Measurements from ENCODE around the gene POLR1E.
"Not testable (repeated sequence)": the region's sequence is repeated elsewhere in the genome, so short reads cannot be mapped to it uniquely, and the experiment has no call there.

POLR1E gene

DNA sequence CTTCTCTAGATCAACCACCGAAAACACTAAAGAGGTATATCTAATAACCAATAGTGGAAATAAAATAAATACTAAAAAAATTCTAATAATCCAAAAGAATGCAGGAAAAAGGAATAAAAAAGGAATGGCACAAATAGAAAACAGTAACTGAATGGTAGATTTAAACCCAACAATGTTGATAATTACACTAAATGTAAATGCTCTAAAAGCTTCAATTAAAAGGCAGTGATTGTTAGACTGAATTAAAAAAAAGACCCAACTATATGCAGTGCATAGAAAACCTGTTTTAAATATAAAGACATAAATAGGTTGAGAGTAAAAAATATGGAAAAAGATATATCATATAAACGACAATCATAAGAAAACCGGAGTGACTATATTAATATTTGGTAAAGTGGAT is 11.3 kb upstream of the POLR1E start:
- Mint-ChIP-seq H3K4me1 (ENCODE audit: low read depth) (peaks cover 12% of the 10 kb centered on the region), H3K9me3 (peaks cover 14% of the 10 kb centered on the region), H3K36me3 (ENCODE audit: low read depth) (no peaks in the 10 kb centered on the region), H3K4me3 (no peak overlapping the region), H3K27me3 (ENCODE audit: low read depth) (peaks cover 23% of the 10 kb centered on the region), H3K27ac (no peak overlapping the region)
- DNase-seq (ENCODE audit: low spot score) = no peak

DNA sequence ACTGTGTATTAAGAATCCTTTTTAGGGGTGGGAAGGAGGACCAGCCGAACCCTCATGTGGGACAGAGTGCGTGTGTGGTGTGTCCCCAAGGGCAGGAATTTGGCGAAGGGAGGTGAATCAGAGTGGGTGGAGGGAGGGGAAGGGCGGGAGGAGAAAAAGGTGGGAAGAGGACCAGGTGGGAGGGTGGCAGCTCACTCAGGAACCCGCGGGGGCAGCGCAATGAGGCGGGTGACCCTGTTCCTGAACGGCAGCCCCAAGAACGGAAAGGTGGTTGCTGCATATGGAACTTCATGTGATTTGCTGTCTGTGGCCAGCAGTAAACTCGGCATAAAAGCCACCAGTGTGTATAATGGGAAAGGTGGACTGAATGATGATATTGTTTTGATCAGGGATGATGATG is 8.8 kb upstream of the POLR1E start:
- no peak overlapping the region for H3K27ac Mint-ChIP-seq
- DNase-seq (ENCODE audit: low spot score) = no peak
- H3K36me3 Mint-ChIP-seq (ENCODE audit: low read depth) = no peaks in the 10 kb centered on the region
- peaks cover 14% of the 10 kb centered on the region for H3K9me3 Mint-ChIP-seq
- H3K4me1 Mint-ChIP-seq (ENCODE audit: low read depth) = peaks cover 10% of the 10 kb centered on the region
- H3K4me3 Mint-ChIP-seq = no peak overlapping the region
- peaks cover 39% of the 10 kb centered on the region for H3K27me3 Mint-ChIP-seq (ENCODE audit: low read depth)

- H3K4me3 Mint-ChIP-seq; H3K36me3 Mint-ChIP-seq (ENCODE audit: low read depth); H3K4me1 Mint-ChIP-seq (ENCODE audit: low read depth); H3K27ac Mint-ChIP-seq; DNase-seq (ENCODE audit: low spot score): not testable (repeated sequence)
- H3K27me3 Mint-ChIP-seq (ENCODE audit: low read depth) = peaks cover 40% of the 10 kb centered on the region
- peaks cover 14% of the 10 kb centered on the region for H3K9me3 Mint-ChIP-seq
Observed at GRCh38 chr9:37477443-37477842, 8.3 kb upstream of the POLR1E start.

DNA sequence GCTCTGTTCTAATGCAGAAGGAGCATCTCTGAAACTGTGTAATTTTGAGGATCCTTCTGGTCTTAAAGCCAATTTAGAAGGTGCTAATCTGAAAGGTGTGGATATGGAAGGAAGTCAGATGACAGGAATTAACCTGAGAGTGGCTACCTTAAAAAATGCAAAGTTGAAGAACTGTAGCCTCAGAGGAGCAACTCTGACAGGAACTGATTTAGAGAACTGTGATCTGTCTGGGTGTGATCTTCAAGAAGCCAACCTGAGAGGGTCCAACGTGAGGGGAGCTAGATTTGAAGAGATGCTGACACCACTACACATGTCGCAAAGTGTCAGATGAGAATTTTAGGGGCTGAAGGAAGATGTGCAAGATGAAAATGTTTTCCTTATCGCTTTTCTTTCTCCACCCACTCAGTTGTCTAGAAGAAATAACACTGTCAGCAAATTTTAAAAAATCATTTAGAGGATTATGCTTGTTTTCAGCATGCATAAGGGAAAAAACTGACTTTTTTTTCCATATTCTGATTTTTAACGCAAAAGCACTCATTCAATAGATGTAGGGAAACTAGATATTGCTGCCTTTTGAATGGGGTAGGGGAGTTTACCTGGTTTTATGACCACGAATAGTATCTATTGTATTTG is 7.6 kb upstream of the POLR1E start:
- H3K4me1 Mint-ChIP-seq (ENCODE audit: low read depth); DNase-seq (ENCODE audit: low spot score); H3K36me3 Mint-ChIP-seq (ENCODE audit: low read depth); H3K27ac Mint-ChIP-seq; H3K4me3 Mint-ChIP-seq: not testable (repeated sequence)
- H3K9me3 Mint-ChIP-seq = peaks cover 14% of the 10 kb centered on the region
- peaks cover 40% of the 10 kb centered on the region for H3K27me3 Mint-ChIP-seq (ENCODE audit: low read depth)

- no peaks in the 10 kb centered on the region for H3K36me3 Mint-ChIP-seq (ENCODE audit: low read depth)
- no peaks in the 10 kb centered on the region for H3K9me3 Mint-ChIP-seq
- H3K27me3 Mint-ChIP-seq (ENCODE audit: low read depth) = peaks cover 40% of the 10 kb centered on the region
- H3K27ac Mint-ChIP-seq = no peak overlapping the region
- H3K4me3 Mint-ChIP-seq = no peak overlapping the region
- H3K4me1 Mint-ChIP-seq (ENCODE audit: low read depth) = peaks cover 9% of the 10 kb centered on the region
- no peak for DNase-seq (ENCODE audit: low spot score)
Observed at GRCh38 chr9:37480759-37481158, 5.0 kb upstream of the POLR1E start.

- H3K27ac Mint-ChIP-seq = peak overlapping the region; percentile 96
- peak overlapping the region; percentile 93 for H3K4me3 Mint-ChIP-seq
- peaks cover 34% of the 10 kb centered on the region for H3K4me1 Mint-ChIP-seq (ENCODE audit: low read depth)
- DNase-seq (ENCODE audit: low spot score) = no peak
- peaks cover 25% of the 10 kb centered on the region for H3K36me3 Mint-ChIP-seq (ENCODE audit: low read depth)
- H3K9me3 Mint-ChIP-seq = no peaks in the 10 kb centered on the region
- peaks cover 8% of the 10 kb centered on the region for H3K27me3 Mint-ChIP-seq (ENCODE audit: low read depth)
Observed at GRCh38 chr9:37486256-37486615, 488 bp downstream of the POLR1E start.

DNA sequence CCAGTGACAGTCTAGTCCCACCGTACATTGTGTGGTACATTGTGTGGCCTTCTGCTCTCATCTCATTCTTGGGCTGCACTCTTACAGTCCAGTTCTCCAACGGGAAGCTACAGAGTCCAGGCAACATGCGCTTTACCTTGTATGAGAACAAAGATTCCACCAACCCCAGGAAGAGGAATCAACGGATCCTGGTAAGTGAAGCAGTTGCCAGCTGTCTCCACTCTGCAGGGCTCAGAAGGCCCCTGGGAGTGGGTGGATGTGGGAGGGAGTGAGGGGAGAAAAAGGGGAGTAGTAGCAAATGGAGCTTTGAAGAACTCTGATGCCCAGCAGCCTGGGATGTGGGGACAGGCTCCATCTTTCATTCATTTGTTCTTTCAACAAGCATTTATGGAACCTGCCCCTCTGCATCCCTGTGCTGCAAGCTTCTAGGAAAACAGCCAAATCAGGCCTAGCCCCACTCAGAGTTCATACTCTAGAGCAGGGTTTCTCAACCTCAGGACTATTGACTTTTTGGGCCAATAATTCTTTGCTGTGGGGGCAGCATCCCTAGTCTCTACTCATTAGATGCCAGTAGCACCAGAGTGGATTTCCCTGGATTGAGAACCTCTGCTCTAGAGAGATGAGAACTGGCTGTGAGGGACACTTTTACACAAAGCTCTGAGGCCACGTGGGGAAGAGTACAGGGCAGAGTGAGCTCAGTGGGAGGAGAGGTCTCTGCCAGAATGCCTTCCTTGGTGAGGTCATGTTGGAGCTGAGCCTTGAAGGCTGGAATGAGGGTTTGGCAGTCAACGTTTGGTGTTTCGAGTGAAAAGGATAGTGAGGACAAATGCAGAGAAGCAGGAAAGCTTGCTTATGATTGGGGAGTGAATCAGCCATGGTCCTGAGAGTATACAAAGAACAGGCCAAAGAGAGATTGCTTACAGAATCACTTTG is 1.1 kb downstream of the POLR1E start:
- H3K4me3 Mint-ChIP-seq = peak overlapping the region; percentile 93
- H3K4me1 Mint-ChIP-seq (ENCODE audit: low read depth) = peaks cover 35% of the 10 kb centered on the region
- no peak for DNase-seq (ENCODE audit: low spot score)

GRCh38 chr9:37491939-37492338 is 6.2 kb downstream of the POLR1E start:
- H3K4me3 Mint-ChIP-seq = no peak overlapping the region
- no peak for DNase-seq (ENCODE audit: low spot score)
- H3K27ac Mint-ChIP-seq = no peak overlapping the region
- H3K4me1 Mint-ChIP-seq (ENCODE audit: low read depth) = peaks cover 28% of the 10 kb centered on the region
- H3K36me3 Mint-ChIP-seq (ENCODE audit: low read depth) = peaks cover 56% of the 10 kb centered on the region
- no peaks in the 10 kb centered on the region for H3K27me3 Mint-ChIP-seq (ENCODE audit: low read depth)
- no peaks in the 10 kb centered on the region for H3K9me3 Mint-ChIP-seq

More for the DNA sequence above, 1.1 kb downstream of the POLR1E start:
- Mint-ChIP-seq H3K36me3 (ENCODE audit: low read depth) (peaks cover 27% of the 10 kb centered on the region), H3K27ac (peak overlapping the region; percentile 96), H3K9me3 (no peaks in the 10 kb centered on the region), H3K27me3 (ENCODE audit: low read depth) (peaks cover 2% of the 10 kb centered on the region)

GRCh38 chr9:37495571-37495970 is 9.8 kb downstream of the POLR1E start:
- no peak for DNase-seq (ENCODE audit: low spot score)
- H3K36me3 Mint-ChIP-seq (ENCODE audit: low read depth) = peaks cover 59% of the 10 kb centered on the region
- H3K27ac Mint-ChIP-seq = no peak overlapping the region
- H3K4me3 Mint-ChIP-seq = no peak overlapping the region
- H3K4me1 Mint-ChIP-seq (ENCODE audit: low read depth) = peaks cover 9% of the 10 kb centered on the region
- H3K9me3 Mint-ChIP-seq = no peaks in the 10 kb centered on the region
- H3K27me3 Mint-ChIP-seq (ENCODE audit: low read depth) = no peaks in the 10 kb centered on the region

DNA sequence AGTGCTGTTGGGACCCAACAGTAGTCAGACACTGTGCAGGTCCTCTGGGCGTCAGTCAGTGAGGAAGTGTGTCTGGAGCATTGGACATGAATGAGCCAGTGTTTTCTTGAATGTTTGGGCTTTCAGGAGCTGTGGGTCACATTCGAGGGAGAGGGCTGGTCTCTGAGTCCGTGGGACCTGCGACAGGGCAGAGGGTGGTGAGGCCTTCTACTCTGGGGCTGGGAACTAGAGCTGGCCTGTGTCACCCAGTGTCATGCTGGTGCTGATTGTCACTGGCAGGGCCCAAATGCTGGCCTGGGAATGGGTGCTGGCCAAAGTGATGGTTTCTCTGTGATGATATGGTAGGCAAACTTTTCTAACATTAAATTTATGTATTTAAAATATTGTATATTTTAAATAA is 10.3 kb downstream of the POLR1E start:
- DNase-seq (ENCODE audit: low spot score) = no peak
- H3K27me3 Mint-ChIP-seq (ENCODE audit: low read depth) = no peaks in the 10 kb centered on the region
- no peak overlapping the region for H3K4me3 Mint-ChIP-seq
- H3K36me3 Mint-ChIP-seq (ENCODE audit: low read depth) = peaks cover 59% of the 10 kb centered on the region
- H3K4me1 Mint-ChIP-seq (ENCODE audit: low read depth) = peaks cover 5% of the 10 kb centered on the region
- no peaks in the 10 kb centered on the region for H3K9me3 Mint-ChIP-seq
- no peak overlapping the region for H3K27ac Mint-ChIP-seq

GRCh38 chr9:37497320-37497719 is 11.6 kb downstream of the POLR1E start:
- Mint-ChIP-seq H3K9me3 (no peaks in the 10 kb centered on the region), H3K4me1 (ENCODE audit: low read depth) (no peaks in the 10 kb centered on the region), H3K27me3 (ENCODE audit: low read depth) (no peaks in the 10 kb centered on the region), H3K27ac (no peak overlapping the region), H3K36me3 (ENCODE audit: low read depth) (peaks cover 67% of the 10 kb centered on the region), H3K4me3 (no peak overlapping the region)
- no peak for DNase-seq (ENCODE audit: low spot score)

- Mint-ChIP-seq H3K27me3 (ENCODE audit: low read depth) (no peaks in the 10 kb centered on the region), H3K4me3 (no peak overlapping the region), H3K27ac (no peak overlapping the region), H3K4me1 (ENCODE audit: low read depth) (peaks cover 6% of the 10 kb centered on the region), H3K36me3 (ENCODE audit: low read depth) (peaks cover 68% of the 10 kb centered on the region), H3K9me3 (no peaks in the 10 kb centered on the region)
- DNase-seq (ENCODE audit: low spot score) = no peak
Observed at GRCh38 chr9:37498457-37498856, 12.7 kb downstream of the POLR1E start.

DNA sequence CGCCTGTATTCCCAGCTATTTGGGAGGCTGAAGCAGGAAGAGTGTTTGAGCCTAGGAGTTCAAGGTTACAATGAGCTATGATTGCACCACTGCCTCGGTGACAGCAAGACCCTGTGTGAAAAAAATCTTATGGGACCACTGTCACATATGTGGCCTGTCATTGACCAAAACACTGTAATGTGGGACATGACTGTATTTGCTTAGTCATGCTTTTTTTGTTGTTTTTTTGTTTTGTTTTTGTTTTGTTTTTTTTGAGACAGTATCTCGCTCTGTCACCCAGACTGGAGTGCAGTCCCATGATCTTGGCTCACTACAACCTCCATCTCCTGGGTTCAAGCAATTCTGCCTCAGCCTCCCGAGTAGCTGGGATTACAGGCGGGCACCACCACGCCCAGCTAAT is 13.5 kb downstream of the POLR1E start:
- no peak overlapping the region for H3K4me3 Mint-ChIP-seq
- H3K36me3 Mint-ChIP-seq (ENCODE audit: low read depth) = peaks cover 69% of the 10 kb centered on the region
- peaks cover 13% of the 10 kb centered on the region for H3K4me1 Mint-ChIP-seq (ENCODE audit: low read depth)
- H3K9me3 Mint-ChIP-seq = no peaks in the 10 kb centered on the region
- H3K27ac Mint-ChIP-seq = no peak overlapping the region
- no peak for DNase-seq (ENCODE audit: low spot score)
- H3K27me3 Mint-ChIP-seq (ENCODE audit: low read depth) = no peaks in the 10 kb centered on the region

DNA sequence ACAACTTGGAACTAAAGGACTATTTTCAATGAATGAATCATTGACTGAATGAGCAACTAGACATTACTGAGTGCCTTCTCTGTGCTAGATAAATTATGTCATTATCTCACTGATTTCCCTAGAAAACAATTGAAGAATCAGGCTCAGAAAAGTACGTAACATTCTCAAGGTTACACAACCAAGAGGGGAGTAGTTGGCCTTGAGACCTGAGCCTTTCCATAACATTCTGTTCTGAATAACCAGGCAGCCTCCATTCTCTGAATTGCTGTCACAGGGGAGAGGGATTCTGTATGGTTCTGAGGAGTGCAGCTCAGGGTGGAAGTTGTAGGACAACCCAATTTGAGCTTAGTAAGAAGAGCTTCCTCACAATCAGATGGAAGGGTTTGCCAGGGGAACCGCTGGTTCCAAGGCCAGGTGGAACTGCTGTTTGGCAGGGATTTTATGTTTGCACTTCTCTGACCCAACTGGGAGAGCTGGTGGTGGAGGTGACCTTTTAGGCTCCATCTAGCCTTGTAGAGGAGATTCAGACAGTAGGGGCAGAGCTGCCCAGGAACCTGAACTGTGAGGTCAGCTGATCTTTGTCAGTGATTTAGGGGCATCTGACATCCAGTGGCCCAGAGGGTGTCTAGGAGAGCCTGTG is 16.3 kb downstream of the POLR1E start:
- DNase-seq (ENCODE audit: low spot score) = no peak
- Mint-ChIP-seq H3K27me3 (ENCODE audit: low read depth) (no peaks in the 10 kb centered on the region), H3K4me1 (ENCODE audit: low read depth) (peaks cover 13% of the 10 kb centered on the region), H3K36me3 (ENCODE audit: low read depth) (peaks cover 60% of the 10 kb centered on the region), H3K4me3 (no peak overlapping the region), H3K27ac (no peak overlapping the region), H3K9me3 (no peaks in the 10 kb centered on the region)
